GM19043 (cell line): Measurements from ENCODE around the gene FGF5.

ENCODE experiments used
- ATAC-seq: cut with Tn5 transposase; IDR thresholded peaks from one replicate; pipeline ENCODE4 v1.9.1; 2021; ENCODE audit warnings: low read depth; ENCODE audit not compliant: unreplicated experiment

Gene FGF5

GRCh38 chr4:80252953-80253352 lies 13.5 kb upstream of the FGF5 start:
- ATAC-seq = no peak

GRCh38 chr4:80253510-80253909 lies 13.0 kb upstream of the FGF5 start:
- no peak for ATAC-seq

- ATAC-seq = no peak
Measured at GRCh38 chr4:80254114-80254513, 12.3 kb upstream of the FGF5 start.

GRCh38 chr4:80255329-80256095 lies 11.0 kb upstream of the FGF5 start:
- no peak for ATAC-seq

GRCh38 chr4:80257851-80258250 lies 8.6 kb upstream of the FGF5 start:
- no peak for ATAC-seq

GRCh38 chr4:80259012-80259411 lies 7.5 kb upstream of the FGF5 start:
- ATAC-seq = no peak

- ATAC-seq = no peak
Measured at GRCh38 chr4:80259817-80260216, 6.6 kb upstream of the FGF5 start.

GRCh38 chr4:80261989-80262600 lies 4.4 kb upstream of the FGF5 start:
- ATAC-seq = no peak

GRCh38 chr4:80263541-80264351 lies 2.7 kb upstream of the FGF5 start:
- ATAC-seq = no peak

- ATAC-seq = no peak
Measured at GRCh38 chr4:80264352-80264647, 2.2 kb upstream of the FGF5 start.

- no peak for ATAC-seq
Measured at GRCh38 chr4:80264825-80265224, 1.6 kb upstream of the FGF5 start.

GRCh38 chr4:80265571-80266252 lies 752 bp upstream of the FGF5 start:
- no peak for ATAC-seq

GRCh38 chr4:80266902-80267380 lies 477 bp downstream of the FGF5 start:
- ATAC-seq = no peak

- ATAC-seq = no peak
Measured at GRCh38 chr4:80268081-80268823, 1.8 kb downstream of the FGF5 start.

- no peak for ATAC-seq
Measured at GRCh38 chr4:80268936-80269335, 2.5 kb downstream of the FGF5 start.

GRCh38 chr4:80270321-80270720 lies 3.9 kb downstream of the FGF5 start:
- ATAC-seq = no peak

- no peak for ATAC-seq
Measured at GRCh38 chr4:80270868-80271267, 4.4 kb downstream of the FGF5 start.

GRCh38 chr4:80271801-80272200 lies 5.3 kb downstream of the FGF5 start:
- no peak for ATAC-seq

- no peak for ATAC-seq
Measured at GRCh38 chr4:80276931-80277330, 10.5 kb downstream of the FGF5 start.

- no peak for ATAC-seq
Measured at GRCh38 chr4:80279751-80280150, 13.3 kb downstream of the FGF5 start.
